UCSD-AML1 (cell line): Measurements from ENCODE around the gene U2AF2.

Experiments used
- DNase-seq: peaks from one replicate; lab custom pipeline; 2025; ENCODE audit not compliant: unreplicated experiment; lab: John Stamatoyannopoulos, UW

U2AF2 gene

GRCh38 chr19:55656552-55656951 is 1.7 kb downstream of the U2AF2 start:
- DNase-seq = no peak

- DNase-seq = no peak
These were observed 2.3 kb downstream of the U2AF2 start for GRCh38 chr19:55656988-55657747.

DNA sequence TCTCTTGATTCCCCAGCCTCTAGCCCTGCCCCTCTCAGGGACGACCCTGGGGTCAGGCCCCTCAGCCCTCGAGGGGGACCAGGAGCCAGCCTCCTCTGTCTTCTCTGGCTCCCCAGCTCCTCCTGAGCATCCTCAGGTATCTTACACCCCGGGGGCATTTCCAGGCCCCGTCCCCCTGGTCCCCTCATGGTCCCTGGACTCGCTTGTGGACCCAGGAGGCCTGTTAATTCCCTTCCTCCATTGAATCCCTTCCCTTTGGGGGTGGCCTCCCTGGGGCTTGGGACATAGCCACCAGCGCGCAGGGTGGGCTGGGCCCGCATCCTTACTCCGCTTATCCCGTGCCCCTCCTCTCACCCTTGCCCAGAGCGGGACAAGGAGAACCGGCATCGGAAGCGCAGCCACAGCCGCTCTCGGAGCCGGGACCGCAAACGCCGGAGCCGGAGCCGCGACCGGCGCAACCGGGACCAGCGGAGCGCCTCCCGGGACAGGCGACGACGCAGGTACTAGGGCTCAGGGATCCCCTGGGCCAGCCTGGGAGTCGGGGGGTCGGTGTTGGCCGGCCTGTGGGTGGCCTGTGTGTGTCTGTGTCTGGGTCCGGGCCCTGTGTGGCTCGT is 4.1 kb downstream of the U2AF2 start:
- DNase-seq = no peak

DNA sequence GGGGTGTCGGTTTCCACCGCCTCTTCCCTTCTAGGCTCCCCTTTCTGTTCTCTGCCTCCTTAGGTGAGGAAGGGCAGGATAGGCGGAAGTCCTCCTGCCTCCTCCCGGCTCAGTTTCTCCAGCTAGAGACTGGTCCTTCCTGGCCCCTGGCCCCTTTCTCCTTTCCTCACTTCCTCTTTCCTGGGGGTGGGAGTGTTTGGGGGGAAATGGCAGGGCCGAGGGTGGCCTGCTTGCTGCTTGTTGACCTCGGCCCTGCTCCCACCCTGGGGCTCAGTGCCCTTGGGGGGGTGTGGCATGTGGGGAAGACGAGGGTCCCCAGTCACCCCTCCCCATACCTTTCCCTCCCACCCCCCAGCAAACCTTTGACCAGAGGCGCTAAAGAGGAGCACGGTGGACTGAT is 5.0 kb downstream of the U2AF2 start:
- DNase-seq = no peak

GRCh38 chr19:55660404-55660803 is 5.6 kb downstream of the U2AF2 start:
- DNase-seq = no peak

DNA sequence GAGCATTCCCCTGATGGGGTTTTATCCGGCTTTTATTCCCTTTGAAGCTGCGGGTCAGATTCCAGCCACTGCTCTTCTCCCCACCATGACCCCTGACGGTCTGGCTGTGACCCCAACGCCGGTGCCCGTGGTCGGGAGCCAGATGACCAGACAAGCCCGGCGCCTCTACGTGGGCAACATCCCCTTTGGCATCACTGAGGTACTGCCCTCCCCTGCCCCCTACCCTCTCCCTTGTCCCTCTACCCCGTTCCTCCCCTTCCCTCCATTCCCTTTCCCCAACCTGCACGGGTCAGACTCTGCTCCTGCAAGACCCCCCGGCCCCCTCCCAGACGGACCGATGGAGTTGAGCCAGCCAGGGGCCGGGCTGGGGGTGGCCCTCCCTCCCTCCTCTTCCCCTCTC is 6.2 kb downstream of the U2AF2 start:
- no peak for DNase-seq

GRCh38 chr19:55661826-55662225 is 7.0 kb downstream of the U2AF2 start:
- no peak for DNase-seq

- DNase-seq = no peak
These were observed 9.2 kb downstream of the U2AF2 start for GRCh38 chr19:55663846-55664536.

DNA sequence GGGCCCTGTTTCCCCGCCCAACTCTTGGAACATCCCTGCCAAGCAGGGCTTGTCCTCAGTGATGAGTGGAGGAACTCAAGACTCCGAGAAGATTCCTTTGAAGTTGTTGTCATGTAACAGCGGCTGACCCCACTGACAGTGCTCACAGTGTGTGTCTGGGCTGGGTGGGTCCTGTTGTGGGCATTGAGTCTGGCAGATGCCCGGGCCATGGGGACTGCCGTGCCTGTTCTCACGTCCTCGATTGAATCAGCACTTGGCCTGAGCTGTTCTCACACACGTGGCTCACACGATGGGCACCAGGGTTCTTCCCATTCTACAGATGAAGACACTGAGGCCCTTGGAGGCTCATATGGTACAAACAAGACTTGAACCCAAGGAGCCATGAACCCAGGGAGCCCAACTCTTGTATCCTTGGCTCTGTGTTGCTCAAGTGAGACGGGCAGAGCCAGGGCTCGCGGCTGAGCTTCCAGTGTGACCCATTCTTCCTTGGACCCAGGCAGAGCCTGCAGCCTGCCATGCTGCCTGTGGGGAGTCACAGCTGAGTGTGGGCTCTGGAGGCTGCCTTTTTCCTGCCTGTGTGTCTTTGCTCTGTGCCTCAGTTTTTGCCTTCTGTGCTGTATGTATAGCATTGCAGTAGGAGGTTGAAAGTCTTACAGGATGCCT is 11.6 kb downstream of the U2AF2 start:
- no peak for DNase-seq

GRCh38 chr19:55667006-55667381 is 12.2 kb downstream of the U2AF2 start:
- no peak for DNase-seq

- no peak for DNase-seq
These were observed 12.7 kb downstream of the U2AF2 start for GRCh38 chr19:55667511-55667910.

- DNase-seq = no peak
These were observed 13.1 kb downstream of the U2AF2 start for GRCh38 chr19:55667958-55668357.

- no peak for DNase-seq
These were observed 13.9 kb downstream of the U2AF2 start for GRCh38 chr19:55668603-55669348.

- DNase-seq = no peak
These were observed 14.8 kb downstream of the U2AF2 start for GRCh38 chr19:55669418-55670279.

DNA sequence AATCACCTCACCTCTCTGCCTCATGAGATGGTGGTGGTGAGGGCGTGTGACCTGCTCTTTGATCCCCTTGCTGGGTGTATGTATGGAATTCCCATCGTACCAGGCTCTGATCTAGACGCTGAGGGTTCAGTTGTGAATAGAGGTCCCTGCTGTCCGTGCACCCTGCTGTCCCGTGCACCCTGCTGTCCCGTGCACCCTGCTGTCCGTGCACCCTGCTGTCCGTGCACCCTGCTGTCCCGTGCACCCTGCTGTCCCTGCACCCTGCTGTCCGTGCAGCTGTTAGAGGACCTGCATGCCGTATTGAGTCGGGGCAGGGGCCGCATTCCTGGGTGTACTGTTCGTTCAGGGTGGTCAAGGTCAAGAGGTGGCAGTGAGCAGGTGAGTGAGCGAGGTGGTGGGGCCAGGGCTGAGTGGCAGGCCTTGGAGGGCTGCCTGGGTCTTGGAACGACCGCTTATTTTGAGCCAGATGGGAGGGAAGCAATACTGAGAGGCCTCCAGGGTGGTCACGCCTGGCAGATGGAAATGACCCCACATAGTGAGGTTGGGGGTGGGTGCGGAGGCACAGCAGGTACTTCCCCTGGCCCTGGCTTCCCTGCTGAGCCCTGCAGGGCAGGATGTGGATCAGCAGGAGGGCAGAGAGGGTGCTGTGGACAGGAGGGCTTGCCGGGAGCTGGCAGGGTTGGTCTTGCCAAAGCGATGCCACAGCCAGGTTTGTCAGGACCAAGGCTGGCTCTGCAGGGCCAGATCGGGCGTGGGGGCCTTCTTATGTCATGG is 15.6 kb downstream of the U2AF2 start:
- no peak for DNase-seq

GRCh38 chr19:55671054-55671378 is 16.2 kb downstream of the U2AF2 start:
- no peak for DNase-seq

DNA sequence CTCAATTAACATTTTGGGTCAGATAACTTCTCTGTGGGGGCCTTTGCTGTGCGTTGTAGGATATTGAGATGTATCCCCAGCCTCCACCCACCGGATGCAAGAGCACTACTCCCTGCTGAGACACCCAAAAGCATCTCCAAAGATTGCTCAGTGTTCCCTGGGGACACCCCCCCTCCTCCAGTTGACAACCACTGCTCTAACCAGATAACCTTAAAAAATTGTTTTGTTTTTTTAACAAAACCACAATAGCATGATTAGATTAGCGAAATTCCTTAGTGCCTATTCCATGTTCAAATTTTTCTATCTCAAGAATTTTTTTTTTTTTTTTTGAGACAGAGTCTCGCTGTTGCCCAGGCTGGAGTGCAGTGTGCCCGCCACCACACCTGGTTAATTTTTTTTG is 17.6 kb downstream of the U2AF2 start:
- DNase-seq = no peak

GRCh38 chr19:55673465-55673864 is 18.6 kb downstream of the U2AF2 start:
- no peak for DNase-seq

- DNase-seq = no peak
These were observed 19.1 kb downstream of the U2AF2 start for GRCh38 chr19:55673889-55674288.

DNA sequence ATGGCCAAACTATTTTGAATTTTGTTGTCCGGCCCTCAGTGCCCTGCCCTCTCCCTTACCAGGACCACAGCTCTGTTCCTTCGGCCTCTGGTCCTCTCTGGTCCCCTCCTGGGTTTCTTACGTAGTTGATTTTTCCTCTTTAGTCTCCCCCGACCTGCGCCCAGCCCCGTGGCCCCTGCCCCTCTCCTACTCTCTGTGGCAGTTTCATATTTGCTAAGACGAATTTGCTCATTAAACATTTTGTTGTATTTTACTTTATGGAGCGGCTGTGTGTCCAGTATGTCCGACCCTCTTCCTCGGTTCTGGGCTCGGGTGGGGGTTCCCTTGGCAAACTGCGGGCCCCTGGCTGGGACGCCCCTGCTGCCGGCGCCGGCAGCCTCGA is 19.6 kb downstream of the U2AF2 start:
- no peak for DNase-seq
